Measurements from ENCODE around the gene FNTB. TPM values are rescaled to one million over a fixed set of nuclear protein-coding genes. Genes with fewer than 3 reads are reported as not detected.
A peak's percentile ranks its signal among the peaks of the same experiment; 100 is the strongest.

FNTB gene, protein sequence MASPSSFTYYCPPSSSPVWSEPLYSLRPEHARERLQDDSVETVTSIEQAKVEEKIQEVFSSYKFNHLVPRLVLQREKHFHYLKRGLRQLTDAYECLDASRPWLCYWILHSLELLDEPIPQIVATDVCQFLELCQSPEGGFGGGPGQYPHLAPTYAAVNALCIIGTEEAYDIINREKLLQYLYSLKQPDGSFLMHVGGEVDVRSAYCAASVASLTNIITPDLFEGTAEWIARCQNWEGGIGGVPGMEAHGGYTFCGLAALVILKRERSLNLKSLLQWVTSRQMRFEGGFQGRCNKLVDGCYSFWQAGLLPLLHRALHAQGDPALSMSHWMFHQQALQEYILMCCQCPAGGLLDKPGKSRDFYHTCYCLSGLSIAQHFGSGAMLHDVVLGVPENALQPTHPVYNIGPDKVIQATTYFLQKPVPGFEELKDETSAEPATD
- total RNA-seq, result 8.5 and 13.3 TPM in 2 replicates

DNA sequence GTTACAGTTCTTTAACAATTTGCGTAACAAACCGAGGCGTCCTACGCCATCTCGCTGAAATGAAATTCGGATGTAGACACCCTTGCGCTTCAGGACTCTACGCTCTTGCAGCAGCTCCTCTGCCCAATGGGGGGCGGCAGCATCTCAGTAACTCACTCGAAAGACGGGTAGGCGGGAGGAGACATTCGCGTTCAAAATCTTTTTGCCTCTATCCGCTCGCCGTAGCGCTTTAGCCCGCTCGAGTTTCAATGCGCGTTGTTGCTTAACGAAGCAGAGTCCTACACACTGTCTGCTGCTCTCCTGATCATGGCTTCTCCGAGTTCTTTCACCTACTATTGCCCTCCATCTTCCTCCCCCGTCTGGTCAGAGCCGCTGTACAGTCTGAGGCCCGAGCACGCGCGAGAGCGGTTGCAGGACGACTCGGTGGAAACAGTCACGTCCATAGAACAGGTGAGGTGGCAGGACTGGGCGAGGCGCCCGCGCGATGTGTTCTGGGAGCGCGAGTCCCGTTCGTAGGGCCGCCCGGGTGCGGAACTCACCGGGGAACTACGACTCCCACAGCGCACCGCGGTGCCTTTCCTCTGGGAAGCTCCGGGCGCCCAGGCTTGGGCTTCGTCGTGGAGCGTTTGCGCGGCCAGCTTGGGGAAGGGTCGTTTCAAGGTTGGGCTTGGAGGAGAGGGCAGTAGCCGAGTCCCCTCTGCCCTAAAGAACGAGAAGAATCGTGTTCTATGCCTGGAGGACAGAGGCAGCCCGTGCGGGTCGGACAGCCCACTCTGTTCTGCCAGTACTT is at the start of gene FNTB:
TSS of gene FNTB (plus strand) at position 248 of the 790 bp plus-strand sequence. CDS start at position 307, 59 bp downstream.
- DNase-seq, result peak; percentile 97

DNA sequence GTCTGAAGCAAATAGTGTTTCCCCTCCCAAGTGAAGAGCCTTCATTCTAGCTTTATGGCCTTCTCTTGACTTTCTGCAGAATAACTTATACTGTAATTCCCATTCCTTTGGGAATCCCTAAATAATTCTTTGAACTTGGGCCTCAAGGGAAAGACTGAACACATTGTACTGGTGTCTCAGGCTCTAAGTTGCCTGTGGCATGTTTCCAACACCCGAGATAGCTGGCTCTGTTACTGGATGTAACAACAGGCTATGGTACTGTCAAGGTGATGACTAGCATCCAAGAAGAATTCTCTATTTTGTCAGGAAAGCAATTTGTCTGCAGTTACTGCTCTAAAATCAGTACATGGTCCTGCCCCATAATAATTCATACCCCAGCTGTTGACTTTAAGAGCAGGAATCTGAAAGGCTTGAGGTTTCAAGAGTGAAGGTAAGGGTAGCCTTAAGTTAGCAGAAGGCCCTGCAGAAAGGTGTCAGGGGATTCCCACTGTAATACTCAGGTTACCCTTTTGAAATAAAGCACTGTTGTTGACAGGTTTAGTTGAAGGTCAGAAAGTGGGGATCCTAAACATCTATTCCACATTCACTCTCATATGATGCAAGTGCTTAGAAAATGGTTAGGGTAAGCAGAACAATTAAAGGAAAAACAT is 49.4 kb upstream of the FNTB start:
- DNase-seq, result no peak

DNA sequence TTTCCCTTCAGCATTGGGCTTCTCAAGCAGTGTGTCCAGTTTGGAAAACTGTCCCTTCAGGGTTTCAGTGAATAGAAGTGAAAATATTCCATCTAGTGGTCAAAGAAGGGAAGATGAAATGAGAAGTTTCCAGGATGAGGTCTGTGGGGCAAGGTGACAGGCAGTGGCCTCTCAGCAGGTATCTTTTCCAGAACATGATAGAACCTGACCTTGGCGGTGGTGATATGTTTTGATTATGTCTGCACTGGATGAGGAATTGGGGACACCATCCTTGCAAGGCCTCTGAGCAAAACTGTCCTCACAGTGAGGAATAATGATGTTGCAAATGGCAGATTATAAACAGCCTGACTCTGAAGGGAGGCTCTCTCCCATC is 48.9 kb upstream of the FNTB start:
- peak; percentile 28 for DNase-seq

DNA sequence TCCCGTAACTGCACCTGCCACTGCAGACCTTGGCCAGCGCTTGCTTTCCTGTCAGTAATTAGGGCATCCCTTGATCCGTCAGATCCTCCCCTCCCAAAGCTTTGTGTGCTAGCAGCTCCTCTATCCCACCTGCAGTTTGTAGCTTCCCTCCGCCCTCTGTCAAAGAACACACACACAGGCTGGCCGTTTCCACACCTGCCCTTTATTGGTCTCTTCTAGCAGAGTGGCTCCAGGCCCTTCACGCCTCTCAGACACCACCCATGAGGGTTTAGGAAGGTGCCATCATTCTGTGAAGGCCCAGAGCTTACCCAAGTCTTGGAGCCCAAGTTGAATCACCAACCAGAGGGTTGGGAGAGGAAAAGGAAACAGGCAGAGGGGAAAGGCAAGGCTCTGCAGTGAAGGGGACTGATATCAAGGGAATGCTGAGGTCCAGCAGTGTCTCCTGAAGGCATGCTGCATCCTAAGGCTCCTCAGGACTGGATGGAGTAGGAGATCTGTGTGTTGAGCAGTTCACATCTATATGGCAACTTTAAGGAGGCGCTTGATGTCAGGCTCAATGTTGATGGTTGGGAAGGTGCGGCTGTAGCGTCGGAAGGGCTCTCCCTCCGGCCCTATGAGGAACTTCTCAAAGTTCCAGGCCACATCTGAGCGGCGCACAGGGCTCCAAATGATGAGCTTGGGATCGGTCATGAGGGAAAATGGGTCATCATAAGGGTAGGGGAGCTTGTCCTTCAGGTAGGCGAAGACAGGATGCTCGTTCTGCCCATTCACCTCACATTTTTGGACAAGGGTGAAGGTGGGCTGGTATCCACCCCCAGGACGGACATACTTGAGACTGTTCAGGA is 47.5 kb upstream of the FNTB start:
- DNase-seq, result no peak

DNA sequence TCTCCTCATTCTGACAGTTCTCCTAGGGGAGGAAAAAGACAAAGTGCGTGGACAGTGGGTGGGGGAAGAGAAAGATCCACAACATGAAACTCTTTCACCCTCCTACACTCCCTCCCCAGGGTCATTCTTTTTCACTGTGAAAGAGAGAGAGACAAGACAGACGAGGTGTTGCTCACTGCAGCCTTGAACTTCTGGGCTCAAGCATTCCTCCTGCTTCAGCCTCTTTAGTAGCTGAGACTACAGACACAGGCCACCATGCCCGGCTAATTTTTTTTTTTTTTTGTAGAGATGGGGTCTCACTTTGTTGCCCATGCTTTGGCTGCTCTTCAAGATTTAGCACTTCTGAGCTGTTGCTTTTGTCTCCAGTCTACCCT is 46.9 kb upstream of the FNTB start:
- no peak for DNase-seq

DNA sequence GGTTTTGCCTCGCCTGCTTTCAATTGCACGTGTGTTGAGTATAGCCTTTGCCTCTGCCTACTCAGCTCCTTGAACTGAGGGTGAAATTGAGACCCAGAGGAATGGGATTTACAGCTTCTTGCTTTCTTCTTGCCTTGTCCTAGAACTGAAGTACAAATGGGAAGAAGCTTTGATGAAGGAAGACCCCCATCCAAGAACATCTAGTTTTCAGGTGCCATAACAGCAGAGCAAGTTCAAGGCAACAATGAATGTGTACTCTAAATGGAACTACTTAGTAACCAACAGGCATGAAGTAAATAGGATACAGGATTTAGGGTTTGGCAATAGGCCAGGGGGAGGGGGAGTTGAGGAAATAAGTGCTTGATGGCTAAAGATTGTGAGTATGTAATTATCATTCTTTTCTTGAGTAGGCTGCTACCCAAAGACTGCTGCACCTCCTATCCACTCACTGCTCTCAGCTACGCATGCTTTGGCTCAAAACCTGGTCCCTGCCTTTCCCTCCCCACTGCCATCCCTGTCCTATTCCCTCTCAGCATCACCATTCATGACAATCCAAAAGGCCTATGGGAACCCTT is 46.3 kb upstream of the FNTB start:
- DNase-seq, result no peak

DNA sequence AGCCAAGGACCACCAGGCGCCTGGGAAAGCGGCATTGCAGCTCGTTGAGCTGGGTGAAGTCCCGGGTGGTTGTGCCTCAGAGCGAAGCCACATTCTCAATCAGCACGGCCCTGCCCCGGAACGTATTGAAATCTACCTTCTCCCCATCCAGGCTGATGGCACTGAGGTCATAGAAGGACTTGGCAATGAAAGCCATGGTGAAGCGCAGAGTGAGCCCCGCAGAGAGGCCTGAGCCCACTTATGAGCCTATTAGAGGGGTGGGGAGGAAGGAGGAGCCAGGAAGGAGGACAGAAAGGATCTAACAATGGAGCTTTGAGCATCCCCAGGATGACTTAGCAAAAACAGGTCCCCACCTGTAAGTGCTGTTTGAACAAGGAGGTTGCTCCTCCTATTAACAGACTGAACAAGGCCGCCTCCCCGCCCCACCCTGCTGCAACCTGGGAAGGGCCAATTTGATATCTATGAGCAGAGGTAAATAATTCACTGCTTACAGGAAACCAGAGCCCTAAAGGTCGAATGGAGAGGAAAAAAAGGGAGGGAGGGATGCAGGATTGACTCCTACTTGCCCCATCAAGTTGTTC is 44.1 kb upstream of the FNTB start, which contains the start of gene GPX2:
TSS of gene GPX2 (minus strand) at position 215 of the 581 bp plus-strand sequence. CDS start at position 196, 19 bp downstream.
- no peak for DNase-seq

DNA sequence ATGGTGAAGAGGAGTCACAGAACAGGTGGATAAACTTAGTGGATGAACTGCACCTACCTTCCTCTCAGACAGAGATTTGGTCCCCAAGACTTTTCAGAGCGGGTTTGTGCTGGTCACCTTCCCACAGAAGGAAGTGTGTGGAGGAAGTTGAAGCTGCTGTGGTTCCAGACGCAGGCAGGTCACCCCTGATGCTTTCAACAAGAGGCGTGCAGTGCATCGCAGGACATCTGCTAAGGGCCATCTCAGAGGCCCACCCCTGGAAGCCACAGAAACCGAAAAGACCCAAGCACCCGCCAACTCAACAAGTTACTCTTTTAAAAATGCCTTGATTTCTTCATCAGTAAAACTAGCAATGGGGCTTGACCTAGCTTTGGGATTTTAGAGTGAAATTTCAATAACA is 43.1 kb upstream of the FNTB start:
- DNase-seq, result no peak

DNA sequence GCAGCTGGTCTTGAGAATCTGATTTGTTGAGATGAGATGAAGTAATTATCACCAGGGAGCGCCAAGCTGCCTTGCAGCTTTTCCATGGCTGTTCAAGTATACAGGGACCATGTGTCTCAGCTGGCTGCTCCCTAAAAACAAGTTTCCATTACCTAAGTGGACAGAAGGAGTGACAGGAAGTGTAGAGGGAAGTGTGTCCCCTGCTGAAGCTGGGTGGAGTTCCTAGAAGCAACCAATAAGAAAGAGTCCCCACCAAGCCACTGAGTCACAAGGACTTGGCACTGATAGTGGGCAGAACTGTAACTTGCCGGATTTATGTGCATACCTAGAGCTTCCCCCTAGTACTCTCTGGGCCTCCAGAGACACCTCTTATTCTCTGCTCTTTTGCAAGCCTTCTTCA is 42.7 kb upstream of the FNTB start:
- DNase-seq, result no peak

DNA sequence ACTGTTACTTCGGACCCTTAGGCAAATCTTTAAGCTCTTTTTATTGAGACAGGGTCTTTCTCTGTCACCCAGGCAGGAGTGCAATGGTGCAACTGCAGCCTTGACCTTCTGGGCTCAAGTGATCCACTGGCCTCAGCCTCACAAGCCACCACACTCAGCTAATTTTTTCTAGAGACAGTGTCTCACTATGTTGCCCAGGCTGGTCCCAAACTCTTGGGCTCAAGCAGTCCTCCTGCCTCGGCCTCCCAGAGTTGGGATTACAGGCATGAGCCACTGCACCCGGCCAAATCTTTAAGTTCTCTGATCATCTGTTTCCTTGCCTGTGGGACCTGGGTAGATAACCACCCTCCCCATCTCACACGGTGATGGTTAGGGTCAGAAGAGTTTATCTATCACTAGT is 41.8 kb upstream of the FNTB start:
- no peak for DNase-seq

DNA sequence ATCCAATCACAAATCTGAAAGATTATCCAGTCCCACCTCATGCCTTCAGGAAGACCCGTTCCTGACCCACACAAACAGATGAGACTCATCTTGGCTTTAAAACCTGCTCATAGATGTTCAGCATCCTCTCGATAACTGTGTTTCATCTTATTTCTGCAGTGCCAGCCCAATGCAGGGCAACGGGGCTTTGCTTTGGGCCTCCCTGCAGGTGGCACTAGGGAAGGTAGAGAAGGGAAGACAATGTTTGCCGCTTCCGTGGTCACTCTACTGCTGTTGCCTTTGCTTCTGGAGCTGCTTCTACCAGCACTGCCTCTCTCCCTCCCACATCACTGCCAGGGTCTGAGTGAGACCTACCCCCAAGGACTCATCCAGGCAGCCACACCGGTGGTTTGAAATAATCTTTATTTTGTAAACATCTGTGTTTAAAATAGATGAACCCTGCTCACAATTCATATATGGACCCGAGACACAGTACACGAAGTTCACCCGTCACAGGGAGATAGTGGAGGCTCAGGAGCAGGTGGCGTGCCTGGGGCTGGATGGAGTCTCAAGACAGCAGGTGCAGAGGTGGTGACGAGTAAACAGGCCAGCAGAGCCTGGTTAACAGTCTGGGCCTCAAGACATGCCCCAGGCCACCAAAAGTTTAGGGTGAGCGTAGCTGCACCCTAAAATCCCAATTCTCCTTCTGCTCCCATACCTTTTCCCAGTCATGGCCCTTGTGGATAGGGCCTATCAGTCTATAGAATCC is 41.1 kb upstream of the FNTB start:
- DNase-seq, result no peak

DNA sequence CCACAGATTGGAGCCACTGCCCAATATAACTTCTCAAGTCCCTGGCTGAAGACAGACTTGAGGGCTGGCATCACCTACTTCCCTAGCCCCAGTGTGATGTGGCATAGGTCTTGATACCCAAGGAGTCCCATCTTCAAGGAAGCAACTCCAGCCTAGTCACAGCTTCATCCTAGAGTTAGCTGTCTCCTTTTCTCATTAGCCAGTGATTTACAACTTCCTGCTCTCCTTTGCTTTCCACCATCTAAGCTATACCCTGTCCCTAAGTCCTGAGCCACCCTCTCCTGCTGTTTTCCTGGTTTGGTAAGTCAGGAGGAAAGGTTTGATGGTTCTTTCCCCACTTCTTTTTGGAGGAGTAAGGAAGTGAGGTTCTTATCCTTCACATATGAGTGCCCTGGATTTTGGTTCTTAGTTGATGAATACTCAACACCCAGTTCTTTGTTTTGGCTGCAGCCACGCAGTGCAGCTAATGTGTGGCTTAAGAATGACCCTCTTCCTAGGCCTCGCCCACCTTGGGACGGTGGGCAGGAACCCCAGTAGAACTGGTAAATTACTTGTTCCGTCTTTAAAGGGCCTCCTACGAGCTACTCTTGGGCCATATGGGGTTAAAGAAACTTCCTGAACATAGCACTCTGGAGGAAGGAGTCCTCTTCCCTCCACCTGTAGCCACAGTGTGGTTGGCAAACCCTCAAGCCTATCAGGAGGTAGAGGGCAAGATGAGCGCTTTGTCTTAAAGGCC is 40.2 kb upstream of the FNTB start:
- no peak for DNase-seq

DNA sequence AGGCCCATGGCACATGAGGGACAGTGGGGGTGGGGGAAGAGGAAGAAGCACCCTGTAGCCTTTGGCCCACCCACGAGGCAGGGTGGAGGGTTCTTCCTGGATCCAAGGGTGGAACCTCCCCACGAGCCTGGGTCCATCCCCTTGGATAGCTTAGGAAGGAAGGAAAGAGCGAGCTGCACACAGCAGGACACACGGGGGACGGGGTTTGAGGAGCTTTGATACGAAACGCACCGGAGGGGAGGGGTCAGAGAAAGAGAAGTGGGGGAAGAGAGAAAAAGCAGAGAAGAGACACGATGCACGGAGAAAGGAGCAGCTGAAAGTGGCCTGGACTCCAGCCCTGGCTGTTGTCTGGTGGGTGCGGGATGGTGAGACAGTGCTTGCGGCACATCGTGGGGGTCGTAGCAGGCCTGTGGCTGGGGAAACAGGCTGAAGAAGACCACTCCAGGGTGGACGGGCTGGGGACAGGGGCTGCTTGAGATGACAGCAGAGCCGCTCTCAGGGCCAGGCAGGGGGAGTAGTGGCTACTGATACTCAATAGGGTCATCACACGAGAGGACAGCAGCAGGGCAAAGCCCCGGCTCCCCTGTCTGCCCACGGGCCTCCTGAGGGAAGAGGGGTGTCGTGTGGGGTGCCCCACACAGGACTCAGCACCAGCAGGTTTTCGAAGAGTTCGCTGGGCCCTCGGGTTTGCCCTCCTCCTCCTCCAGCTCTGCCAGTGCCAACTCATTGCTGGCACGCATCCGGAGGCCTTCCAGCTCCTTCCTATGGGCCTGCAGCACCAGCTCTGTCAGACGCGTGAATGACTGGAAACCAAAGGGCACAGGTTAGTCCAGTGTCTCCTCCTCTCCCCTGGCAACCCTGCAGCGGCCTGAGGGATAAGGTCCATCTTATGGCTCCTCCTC is 38.7 kb upstream of the FNTB start:
- no peak for DNase-seq

DNA sequence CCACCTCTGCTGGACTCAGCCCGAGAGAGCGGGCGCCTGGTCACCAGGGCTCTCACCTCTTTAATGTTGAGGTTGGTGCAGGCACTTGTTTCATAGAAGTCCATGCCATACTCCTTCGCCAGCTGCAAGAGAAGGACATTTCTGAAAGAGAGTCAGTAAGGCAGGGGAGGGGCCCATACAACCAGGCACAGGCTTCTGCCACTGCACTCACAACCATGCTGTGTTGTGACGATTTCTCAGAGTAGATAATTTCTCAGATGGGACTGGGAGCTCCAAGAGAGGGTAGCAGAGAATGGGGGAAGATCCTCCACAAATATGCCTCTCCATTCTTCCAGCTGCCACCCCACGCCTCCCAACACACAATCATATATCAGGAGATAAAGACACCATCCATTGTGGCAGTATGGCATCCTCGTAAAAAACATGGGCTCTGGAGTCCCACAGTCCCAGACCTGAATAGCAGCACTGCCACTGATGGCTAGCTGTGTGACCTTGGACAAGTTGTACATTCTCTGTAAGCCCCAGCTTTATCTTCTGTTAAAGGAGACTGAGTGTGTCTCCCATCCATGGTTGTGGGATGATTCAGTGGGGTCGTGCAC is 38.0 kb upstream of the FNTB start:
- no peak for DNase-seq

DNA sequence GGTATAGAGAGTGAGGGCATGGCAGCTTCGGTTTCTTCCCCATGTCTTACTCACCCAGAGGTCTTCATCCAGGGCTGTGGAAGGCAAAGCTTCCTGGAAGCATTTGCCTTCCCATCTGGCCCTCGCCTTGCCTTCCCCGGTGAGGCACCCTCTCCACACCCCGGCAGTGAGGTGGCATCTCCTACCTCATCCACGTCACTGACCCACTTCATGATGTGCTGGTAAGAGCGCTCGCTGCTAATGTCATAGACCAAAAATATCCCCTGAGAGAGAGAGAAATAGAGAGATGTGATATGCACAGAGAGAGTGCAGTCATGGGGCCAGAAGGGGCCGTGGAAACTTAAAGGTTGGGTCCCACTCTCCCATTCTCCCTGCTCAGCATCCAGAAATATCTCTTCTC is 35.8 kb upstream of the FNTB start:
- no peak for DNase-seq

DNA sequence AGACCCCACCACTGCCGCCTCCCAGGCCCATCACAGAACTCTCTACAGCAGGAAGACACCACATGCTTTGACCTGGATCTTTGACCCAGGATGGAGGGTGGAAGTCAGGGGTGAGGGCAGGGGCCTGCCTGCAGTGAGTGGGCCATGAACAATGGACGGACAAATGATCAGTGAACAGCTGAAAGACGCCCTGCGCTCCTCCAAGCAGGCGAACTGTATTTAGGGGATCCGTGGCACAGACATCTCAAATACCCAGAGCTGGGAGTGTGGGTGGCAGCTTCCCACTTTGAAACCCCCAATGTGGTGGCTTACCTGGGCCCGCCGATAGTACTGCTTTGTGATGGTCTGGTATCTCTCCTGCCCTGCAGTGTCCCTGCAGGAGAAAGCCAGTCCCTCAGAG is 35.4 kb upstream of the FNTB start:
- DNase-seq, result no peak

DNA sequence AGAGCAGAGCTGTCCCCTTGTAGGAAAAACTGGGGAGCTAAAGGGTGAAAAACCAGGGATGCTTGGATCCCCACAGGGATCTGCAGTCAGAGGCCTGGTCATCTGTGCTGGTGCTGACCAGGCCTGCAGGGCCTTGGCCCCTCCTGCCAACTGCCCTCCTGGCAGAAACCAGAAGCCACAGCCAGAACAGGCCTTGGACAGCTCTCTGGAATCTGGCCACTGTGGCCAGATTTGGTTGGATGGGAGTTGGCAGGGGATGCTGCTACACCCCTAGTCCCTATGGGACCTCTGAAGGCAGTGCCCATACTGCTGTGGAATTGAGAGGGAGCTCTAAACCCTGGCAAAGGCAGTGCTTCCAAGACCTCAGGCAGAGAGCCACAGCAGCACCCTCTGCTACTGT is 35.0 kb upstream of the FNTB start:
- DNase-seq, result no peak

DNA sequence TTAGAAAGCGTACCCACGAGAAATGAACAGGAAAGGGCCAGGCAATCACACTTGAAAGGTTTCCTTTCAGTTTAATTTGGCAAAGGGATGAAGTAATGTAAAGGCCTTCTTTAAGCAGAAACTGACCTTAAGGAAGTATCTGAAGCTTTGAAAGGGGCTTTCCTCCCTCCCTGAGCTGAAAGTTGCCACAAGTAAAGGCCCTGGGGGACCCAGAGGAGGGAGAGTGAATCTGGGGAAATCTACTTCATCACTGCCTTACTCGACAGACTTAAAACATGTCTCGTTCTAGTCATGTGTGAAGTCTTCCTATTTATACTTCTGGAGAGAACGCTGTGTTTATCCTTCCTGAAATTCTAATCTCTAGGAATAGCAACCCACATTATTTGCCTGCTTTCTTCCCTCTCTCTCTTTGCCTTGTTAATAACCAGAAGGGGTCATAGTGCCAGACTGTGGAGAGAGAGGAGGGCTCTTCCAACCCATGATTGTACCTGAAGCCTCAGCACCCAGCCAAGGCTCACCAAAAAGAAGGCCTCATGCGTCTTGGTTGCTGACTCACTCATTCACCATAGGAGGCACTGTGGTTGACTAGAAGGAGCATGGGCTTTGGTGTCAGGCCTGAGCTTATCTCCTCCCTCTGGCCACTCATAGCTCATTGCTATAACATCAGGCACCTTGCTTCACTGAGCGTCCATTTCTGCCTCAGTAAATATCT is 33.9 kb upstream of the FNTB start:
- no peak for DNase-seq

Data from dermis blood vessel endothelial cell (primary cell).